Measurements from ENCODE around the gene IRF2BP1.

IRF2BP1 gene

GRCh38 chr19:45885556-45886426 lies at the start of gene IRF2BP1:
IRF2BP1 (minus strand) TSS chr19:45886141; CDS start chr19:45885774, 367 bp downstream.
- DNase-seq (ENCODE audit: low read depth in 1 of 2, low spot score in 1 of 2), result peak; percentile 77 to 80

- no peak for DNase-seq (ENCODE audit: low read depth in 1 of 2, low spot score in 1 of 2)
Measured at GRCh38 chr19:45935267-45935666, 49.3 kb upstream of the IRF2BP1 start.

GRCh38 chr19:45934551-45935230 lies 48.8 kb upstream of the IRF2BP1 start:
- no peak for DNase-seq (ENCODE audit: low read depth in 1 of 2, low spot score in 1 of 2)

- no peak for DNase-seq (ENCODE audit: low read depth in 1 of 2, low spot score in 1 of 2)
Measured at GRCh38 chr19:45933759-45934158, 47.8 kb upstream of the IRF2BP1 start.

GRCh38 chr19:45931055-45931454 lies 45.1 kb upstream of the IRF2BP1 start:
- no peak for DNase-seq (ENCODE audit: low read depth in 1 of 2, low spot score in 1 of 2)

- no peak for DNase-seq (ENCODE audit: low read depth in 1 of 2, low spot score in 1 of 2)
Measured at GRCh38 chr19:45929247-45929646, 43.3 kb upstream of the IRF2BP1 start.

- DNase-seq (ENCODE audit: low read depth in 1 of 2, low spot score in 1 of 2), result peak; percentile 71 to 81
Measured at GRCh38 chr19:45927565-45928261, 41.8 kb upstream of the IRF2BP1 start.

GRCh38 chr19:45924891-45925447 lies 39.0 kb upstream of the IRF2BP1 start:
- DNase-seq (ENCODE audit: low read depth in 1 of 2, low spot score in 1 of 2), result no peak

- no peak for DNase-seq (ENCODE audit: low read depth in 1 of 2, low spot score in 1 of 2)
Measured at GRCh38 chr19:45922281-45922680, 36.3 kb upstream of the IRF2BP1 start.

- DNase-seq (ENCODE audit: low read depth in 1 of 2, low spot score in 1 of 2), result no peak
Measured at GRCh38 chr19:45920458-45920857, 34.5 kb upstream of the IRF2BP1 start.

- no peak for DNase-seq (ENCODE audit: low read depth in 1 of 2, low spot score in 1 of 2)
Measured at GRCh38 chr19:45919678-45920077, 33.7 kb upstream of the IRF2BP1 start.

- no peak for DNase-seq (ENCODE audit: low read depth in 1 of 2, low spot score in 1 of 2)
Measured at GRCh38 chr19:45918721-45919120, 32.8 kb upstream of the IRF2BP1 start.

- DNase-seq (ENCODE audit: low read depth in 1 of 2, low spot score in 1 of 2), result no peak
Measured at GRCh38 chr19:45917421-45918091, 31.6 kb upstream of the IRF2BP1 start.

- no peak for DNase-seq (ENCODE audit: low read depth in 1 of 2, low spot score in 1 of 2)
Measured at GRCh38 chr19:45913874-45914830, 28.2 kb upstream of the IRF2BP1 start, which contains the start of gene NANOS2. NANOS2 (minus strand) TSS chr19:45914778; CDS start chr19:45914693, 85 bp downstream.

GRCh38 chr19:45911291-45911690 lies 25.4 kb upstream of the IRF2BP1 start:
- no peak for DNase-seq (ENCODE audit: low read depth in 1 of 2, low spot score in 1 of 2)

- DNase-seq (ENCODE audit: low read depth in 1 of 2, low spot score in 1 of 2), result no peak
Measured at GRCh38 chr19:45908956-45909355, 23.0 kb upstream of the IRF2BP1 start.

GRCh38 chr19:45906221-45906620 lies 20.3 kb upstream of the IRF2BP1 start:
- DNase-seq (ENCODE audit: low read depth in 1 of 2, low spot score in 1 of 2), result no peak

GRCh38 chr19:45905011-45905410 lies 19.1 kb upstream of the IRF2BP1 start:
- no peak for DNase-seq (ENCODE audit: low read depth in 1 of 2, low spot score in 1 of 2)
